Renal cortical epithelial cell (primary cell): ENCODE data around the gene DOCK3. TPM values are rescaled to one million over a fixed set of nuclear protein-coding genes. Genes with fewer than 3 reads are reported as not detected.
"Not testable (repeated sequence)": the region's sequence is repeated elsewhere in the genome, so short reads cannot be mapped to it uniquely, and the experiment has no call there.

ENCODE experiments used
- DNase-seq: peaks from one replicate; pipeline ENCODE4 v3.0.0-alpha.2; 2011; ENCODE audit warnings: low read depth
- total RNA-seq: library from RNA; depleted of rRNA; stranded (reverse); fragments of >200 nt; gene quantifications from 2 replicates; pipeline ENCODE4 v1.2.3, GENCODE V29; 2014

DOCK3 gene
- total RNA-seq, 1 donor from 2014 or later, result 0.35 TPM

DNA sequence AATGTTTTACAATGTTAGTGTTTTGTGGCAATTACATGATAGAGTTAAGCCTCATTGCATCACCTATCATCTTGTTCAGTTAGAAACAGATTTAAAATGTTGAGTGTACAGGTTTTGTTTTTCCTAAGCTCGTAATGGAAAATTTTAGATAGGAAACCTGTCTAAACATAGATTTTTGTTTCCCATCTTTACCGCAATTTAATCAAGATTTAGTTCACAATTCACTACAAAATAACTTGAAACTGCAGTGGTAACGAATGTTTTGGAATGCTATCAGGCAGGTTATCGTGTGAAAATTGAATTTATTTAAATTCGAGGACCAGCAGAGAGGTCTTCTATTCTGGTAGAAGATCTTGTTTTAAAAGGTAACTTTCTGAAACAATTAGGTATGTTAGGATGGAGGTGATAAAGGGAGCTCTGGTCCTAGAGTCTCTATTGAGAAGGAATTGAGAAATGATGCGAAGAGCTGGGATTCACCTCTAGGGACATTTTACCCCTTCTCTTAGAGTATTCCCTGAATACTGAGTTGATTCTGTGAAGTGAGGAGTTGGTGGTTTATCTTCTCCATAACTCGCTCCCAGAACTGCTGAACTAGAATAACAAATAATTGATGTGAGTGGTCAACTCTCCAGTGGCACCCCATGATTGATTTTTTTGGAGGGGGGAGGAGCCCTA lies 1.4 kb downstream of the DOCK3 start:
- no peak for DNase-seq

DNA sequence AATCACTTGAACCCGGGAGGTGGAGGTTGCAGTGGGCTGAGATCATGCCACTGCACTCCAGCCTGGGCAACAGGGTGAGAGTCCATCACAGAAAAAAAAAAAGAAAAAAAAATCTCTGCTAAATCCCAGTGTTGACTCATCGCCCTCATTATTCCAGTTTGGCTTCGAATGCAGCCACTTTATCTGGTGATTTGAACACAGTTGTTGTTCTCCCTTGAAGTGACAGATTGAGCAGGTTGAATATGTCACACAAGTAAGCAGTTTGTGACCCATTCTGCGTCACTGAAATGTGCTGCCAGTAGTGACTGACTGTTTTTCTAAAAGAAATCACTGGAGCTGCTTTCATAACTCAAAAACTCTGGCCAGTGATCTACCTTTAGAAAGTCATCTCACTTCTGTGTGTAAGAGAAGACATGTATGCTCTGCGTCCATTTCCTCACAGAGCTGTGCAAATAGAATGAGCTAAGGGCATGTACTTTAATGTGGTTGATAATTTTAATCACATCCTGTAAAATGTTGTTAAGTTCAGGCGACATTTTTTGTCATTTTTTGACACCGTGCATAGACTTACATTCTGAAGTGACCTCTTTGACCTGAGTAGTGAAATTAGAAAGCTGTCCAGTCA lies 12.5 kb downstream of the DOCK3 start:
- DNase-seq, result peak; percentile 11

DNA sequence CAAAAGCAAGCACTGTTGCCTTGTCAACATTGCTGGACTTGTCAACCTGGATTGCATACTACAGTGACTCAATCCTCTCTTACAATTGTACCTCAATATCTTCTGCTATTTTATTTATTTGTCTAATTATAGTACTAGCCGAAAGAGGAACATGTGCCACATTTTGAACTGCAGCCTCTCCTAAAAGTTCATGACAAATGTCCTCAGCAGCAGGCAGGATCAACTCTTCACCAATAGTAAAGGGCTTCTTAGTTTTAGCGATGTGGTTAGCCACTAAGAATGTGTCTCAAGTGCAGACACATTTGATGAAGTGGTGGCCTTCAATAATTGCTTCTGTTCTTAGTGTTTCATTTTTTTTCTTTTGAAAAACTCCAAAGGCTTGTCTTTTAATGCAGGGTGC lies 13.2 kb downstream of the DOCK3 start:
- DNase-seq, result no peak

DNA sequence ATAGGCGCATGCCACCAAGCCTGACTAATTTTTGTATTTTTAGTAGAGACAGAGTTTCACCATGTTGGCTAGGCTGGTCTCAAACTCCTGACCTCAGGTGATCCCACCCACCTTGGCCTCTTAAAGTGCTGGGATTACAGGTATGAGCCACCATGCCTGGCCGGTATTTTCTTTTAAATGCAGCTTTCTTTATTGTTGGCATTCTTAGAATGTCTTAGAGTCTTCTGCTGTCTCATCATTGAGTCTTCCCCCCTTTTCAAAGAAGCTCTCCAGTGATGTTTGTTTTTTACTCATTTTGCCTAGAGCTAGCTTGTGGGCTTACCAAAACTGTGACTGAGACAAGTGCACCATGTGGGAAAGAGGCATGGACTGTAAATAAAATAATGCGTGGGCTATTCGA lies 13.9 kb downstream of the DOCK3 start:
- DNase-seq, result not testable (repeated sequence)

DNA sequence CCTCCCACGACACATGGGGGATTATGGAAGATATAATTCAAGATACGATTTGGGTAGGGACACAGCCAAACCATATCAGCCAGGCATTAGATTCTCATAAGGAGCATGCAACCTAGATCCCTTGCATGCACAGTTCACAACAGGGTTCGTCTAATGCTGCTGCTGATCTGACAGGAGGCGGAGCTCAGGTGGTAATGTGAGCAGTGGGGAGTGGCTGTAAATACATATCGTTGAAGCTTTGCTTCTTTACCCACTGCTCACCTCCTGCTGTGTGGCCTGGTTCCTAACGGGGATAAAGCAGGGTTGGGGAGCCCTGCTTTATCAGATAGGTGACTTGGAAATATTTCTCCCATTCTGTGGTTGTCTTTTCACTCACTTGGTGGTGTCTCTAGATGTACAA lies 14.8 kb downstream of the DOCK3 start:
- no peak for DNase-seq

DNA sequence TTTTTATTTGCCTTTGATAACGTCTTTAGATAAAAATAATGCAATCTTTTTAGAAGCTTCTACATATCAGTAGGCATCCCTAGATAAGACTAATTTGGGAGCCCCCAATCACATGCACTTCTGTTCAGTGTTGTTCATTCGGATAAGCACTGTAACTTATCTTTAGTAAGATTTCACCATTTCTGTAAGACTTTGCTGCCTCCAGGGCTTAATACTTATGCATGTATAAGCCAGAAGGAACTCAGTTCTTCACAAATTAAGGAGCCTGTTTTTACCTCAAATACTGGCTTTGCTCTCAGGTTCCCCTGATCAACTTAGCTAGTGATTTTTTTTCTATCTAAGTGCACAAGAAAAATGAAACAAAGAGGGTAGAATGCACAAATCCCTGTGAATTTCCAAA lies 20.3 kb downstream of the DOCK3 start:
- no peak for DNase-seq

DNA sequence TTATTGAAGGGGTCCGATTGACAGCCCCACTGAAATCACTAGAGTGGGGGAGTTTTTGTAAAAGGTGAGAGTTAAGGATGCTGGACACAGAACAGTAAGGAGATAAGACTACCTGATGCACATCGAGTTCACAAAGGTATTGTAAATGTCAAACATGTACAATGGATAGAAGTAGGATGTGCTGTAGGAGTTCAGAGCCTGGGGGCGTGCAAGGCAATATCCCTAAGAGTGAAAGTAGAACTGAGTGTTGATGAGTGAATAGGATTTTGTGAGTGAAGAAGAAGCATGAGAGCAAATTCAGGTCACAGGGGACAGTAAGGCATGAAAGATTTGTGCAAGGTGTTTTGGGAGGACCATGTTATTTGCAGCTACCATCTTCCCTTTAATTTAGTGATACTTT lies 21.5 kb downstream of the DOCK3 start:
- no peak for DNase-seq

DNA sequence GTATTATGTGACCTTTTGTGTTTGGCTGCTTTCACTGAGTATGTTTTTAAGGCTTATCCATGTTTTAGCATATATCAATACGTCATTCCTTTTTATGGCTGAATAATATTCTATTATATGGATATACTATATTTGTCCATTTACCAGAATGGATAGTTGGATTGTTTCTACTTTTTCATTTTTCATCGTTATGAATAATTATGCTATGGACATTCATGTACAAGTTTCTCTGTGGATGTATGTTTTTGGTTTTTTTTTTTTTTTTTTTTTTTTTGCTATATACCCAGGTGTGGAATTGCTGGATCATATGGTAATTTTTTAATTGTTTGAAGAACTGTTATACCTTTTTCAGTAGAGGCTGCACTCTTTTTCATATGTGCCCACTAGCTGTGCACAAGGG lies 23.5 kb downstream of the DOCK3 start:
- no peak for DNase-seq

DNA sequence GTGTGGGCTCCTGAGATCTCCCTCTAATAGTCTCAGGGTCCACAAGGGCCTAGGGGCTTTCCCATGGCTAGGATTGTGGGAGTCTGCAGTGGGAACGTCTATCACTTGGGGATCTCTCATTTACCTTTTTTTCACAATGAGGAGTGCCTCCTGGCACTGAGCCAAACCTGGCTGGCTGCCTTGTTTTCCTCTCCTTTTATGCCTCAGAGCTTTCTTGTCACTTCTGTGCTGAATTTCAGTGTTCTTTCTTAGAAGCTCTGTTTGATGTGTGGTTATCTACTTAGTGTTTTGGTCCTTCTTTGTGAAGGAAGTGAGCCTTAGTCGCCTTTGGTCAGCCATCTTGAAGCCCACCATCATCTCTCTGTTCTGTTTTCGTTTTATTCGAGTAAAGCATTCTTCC lies 33.9 kb downstream of the DOCK3 start:
- DNase-seq, result peak; percentile 4

DNA sequence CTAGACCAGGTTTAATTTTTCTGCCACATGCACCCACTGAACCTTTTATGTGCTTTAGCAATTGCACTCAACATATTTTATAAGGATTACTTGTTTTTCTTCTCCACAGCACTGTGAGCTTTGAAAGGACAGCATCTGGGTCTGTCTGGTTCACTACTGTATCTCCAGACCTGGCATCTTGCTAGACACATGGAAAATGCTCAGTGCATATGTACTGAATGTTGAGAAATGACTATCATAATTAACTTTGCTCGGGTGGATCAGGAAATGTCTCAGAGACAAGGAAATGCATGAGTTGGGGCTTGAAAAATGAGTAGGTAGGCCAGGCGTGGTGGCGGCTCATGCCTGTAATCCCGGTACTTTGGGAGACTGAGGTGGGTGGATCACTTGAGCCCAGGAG lies 40.2 kb downstream of the DOCK3 start:
- DNase-seq, result no peak

DNA sequence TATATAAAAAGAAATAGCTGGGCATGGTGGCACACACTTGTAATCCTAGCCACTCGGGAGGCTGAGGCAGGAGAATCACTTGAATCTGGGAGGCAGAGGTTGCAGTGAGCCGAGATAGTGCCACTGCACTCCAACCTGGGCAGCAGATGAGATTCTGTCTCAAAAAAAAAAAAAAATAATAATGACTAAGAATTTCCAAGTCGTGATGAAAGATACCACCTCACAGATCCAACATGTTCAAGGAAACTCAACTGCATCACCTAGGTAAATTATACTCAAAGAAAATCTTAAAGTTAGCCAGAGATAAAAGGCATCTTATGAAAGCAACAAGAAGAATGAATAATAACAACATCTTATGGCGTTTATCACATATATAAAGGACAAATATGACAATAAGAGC lies 50.1 kb downstream of the DOCK3 start:
- no peak for DNase-seq

DNA sequence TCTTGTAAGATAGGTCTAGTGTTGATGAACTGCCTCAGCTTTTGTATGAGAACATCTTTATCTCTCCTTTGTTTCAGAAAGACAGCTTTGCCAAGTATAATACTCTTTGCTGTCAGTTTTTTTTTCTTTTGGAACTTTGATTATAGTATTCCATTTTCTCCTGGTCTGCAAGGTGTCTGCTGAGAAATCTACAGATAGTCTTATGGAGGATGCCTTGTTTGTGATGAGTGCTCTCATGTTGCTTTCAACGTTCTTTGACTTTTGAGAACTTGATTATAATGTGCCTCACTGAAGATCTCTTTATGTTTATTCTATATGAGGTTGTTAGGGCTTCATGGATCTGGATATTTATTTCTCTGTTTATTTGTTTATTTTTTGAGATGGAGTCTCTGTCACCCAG lies 60.3 kb downstream of the DOCK3 start:
- no peak for DNase-seq

DNA sequence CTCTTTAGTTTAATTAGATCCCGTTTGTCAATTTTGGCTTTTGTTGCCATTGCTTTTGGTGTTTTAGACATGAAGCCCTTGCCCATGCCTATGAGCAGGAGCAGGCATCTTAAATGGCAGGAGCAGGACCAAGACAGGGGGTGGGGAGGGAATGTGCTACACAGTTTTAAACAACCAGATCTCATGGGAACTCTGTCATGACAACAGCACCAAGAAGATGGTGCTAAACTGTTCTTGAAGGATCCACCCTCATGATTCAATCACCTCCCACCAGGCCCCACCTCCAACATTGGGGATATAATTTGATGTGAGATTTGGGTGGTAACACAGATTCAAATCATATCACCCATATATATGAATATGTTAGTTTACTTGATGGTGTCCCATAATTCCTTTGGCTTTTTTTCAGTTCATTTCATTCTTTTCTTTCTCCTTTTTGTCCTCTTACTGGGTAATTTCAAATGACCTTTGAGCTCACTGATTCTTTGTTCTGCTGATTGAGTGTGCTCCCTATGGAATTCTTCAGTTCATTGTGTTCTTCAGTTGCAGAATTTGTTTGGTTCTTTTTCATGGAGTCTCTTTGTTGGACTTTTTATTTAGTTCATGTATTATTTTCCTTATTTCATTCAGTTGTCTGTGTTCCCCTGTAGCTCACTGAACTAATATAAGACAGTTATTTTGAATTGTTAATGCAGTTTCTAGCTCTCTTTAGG lies 62.6 kb downstream of the DOCK3 start:
- DNase-seq, result no peak

DNA sequence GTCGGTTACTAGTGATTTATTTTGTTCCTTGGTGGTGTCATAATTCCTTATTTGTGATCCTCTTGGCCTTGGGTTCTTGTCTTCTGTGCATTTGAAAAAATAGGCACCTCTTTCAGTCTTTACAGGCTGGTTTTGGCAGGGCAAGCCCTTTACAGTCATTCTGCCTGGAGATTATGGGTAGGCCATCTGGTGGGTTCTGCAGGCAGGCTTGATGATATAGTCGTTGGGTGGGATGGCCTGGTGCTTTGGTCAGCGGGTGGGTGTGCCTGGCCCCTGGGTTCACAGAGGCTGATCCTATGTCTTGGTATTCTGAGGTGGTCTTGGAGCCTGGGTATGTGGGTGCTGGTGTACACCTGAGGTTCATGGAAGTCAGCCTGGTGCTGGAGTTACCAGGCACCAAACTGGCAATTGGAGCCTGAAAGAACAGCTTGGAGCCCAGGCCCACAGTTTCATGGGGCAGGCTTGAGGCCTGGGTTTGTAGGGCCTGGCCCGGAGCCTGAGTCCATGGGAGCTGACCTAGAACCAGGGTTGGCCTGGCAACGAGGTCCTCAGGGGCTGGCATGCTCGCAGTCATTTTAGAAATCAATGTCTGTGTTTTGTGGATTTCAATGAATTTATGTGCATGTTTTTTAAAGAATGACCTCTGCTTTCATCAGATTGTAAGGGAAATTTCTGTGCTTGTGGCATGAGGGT lies 63.3 kb downstream of the DOCK3 start:
- no peak for DNase-seq

DNA sequence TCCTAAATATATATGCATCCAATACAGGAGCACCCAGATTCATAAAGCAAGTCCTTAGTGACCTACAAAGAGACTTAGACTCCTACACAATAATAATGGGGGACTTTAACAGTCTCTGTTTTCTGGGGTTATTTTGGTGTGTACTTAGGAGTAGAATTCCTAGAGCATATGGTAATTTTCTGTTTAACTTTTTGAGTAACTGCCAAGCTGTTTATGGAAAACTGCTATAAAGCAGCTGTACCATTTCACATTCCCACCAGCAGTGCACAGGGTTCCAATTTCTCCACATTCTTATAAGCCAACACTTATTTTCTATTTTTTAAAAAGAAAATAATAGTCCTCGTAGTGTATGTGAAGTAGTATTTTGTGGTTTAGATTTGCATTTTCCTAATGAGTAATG lies 68.9 kb downstream of the DOCK3 start:
- DNase-seq, result no peak

DNA sequence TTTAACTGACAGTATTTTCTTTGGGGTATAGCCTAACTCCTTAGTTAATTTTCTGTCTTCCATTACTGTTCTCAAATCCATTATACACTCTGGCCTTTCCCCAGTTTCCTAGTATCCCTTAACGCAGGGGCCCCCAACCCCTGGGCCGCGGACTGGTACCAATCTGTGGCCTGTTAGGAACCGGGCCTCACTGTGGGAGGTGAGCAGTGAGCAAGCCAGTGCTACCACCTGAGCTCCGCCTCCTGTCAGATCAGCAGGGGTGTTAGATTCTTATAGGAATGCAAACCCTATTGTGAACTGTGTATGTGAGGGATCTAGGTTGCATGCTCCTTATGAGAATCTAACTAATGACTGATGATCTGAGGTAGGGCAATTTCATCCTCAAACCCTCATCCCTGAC lies 75.1 kb downstream of the DOCK3 start:
- no peak for DNase-seq

DNA sequence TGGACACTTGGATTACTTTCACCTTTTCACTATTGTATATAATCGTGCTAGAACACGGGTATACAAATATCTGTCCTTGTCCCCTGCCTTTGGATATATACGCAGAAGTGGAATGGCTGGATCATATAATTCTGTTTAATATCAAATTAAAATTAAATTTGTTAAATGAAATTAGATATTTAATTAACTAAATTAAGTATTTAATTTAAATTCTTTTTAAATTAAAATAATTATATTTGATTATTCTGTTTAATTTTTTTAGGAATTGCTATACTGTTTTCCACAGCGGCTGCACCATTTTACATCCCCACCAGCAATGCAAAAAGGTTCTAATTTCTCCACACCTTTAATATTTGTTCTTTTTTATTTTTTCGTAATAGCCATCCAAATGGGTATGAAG lies 84.3 kb downstream of the DOCK3 start:
- no peak for DNase-seq

DNA sequence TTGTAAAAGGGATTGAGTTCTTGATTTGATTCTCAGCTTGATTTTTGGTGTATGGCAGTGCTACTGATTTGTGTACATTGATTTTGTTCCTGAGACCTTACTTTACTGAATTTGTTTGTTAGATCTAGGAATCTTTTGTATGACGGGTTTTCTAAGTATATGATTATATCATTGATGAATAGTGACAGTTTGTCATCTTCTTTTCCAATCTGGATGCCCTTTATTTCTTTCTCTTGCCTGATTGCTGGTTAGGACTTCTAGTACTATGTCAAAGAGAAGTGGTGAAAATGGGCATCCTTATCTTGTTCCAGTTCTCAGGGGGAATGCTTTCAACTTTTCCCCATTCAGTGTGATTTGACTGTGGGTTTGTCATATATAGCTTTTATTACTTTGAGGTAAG lies 103.0 kb downstream of the DOCK3 start:
- DNase-seq, result no peak

DNA sequence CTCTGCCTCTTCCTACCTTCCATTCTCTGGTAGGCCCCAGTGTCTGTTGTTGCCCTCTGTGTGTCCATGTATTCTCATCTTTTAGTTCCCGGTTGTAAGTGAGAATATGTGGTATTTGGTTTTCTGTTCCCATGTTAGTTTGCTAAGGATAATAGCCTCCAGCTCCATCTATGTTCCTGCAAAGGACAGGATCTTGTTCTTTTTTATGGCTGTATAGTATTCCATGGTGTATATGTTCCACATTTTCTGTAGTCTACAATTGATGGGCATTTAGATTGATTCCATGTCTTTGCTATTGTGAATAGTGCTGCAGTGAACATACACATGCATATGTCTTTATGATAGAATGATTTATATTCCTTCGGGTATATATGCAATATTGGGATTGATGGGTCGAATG lies 107.0 kb downstream of the DOCK3 start:
- DNase-seq, result not testable (repeated sequence)

DNA sequence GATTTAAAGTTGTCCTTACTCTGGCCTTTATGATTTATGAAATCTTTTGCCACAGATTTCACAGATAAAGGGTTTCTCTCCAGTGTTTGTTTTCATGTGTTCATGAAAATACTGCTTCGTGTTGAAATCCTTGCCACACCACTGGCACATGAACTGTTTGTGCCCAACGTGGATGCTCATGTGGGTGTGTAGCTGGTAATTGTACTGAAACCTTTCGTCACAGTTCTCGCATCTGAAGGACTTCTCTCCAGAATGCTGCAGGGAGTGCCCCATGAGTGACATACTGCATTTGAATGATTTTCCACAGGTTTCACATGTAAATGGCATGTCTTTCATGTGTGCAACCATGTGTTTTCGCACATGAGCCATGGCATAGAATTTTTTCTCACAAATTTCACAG lies 111.9 kb downstream of the DOCK3 start:
- DNase-seq, result no peak

DNA sequence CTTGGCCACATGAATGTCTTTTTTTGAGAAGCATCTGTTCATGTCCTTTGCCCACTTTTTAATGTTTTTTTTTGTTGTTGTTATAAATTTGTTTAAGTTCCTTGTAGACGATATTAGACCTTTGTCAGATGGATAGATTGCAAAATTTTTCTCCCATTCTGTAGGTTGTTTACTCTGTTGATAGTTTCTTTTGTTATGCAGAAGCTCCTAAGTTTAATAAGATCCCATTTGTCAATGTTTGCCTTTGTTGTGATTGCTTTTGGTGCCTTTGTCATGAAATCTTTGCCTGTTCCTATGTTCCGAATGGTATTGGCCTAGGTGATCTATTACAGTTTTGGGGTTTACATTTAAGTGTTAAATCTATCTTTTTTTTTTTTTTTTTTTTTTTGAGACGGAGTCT lies 116.2 kb downstream of the DOCK3 start:
- not testable (repeated sequence) for DNase-seq

DNA sequence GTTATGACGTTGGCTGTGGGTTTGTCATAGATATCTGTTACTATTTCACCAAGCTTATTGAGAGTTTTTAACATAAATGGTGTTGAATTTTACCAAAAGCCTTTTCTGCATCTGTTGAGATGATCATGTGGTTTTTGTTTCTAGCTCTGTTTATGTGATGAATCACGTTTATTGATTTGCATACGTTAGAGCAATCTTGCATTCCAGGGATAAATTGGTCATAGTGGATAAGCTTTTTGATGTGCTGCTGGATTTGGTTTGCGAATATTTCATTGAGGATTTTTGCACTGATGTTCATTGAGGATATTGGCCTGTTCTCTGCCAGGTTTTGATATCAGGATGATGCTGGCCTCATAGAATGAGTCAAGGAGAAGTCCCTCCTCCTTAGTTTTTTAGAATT lies 117.8 kb downstream of the DOCK3 start:
- no peak for DNase-seq

DNA sequence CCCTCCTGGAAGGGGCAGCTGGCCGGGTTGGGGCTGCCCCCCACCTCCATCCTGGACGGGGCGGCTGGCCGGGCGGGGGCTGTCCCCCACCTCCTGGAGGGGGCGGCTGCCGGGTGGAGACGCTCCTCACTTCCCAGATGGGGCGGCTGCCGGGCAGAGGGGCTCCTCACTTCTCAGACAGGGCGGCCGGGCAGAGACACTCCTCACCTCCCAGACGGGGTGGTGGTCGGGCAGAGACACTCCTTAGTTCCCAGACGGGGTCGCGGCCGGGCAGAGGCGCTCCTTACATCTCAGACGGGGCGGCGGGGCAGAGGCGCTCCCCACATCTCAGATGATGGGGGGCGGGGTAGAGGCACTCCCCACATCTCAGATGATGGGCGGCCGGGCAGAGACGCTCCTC lies 129.1 kb downstream of the DOCK3 start:
- DNase-seq, result not testable (repeated sequence)
